GM18868 (cell line): ENCODE data around the gene SPRY4.
A peak's percentile ranks its signal among the peaks of the same experiment; 100 is the strongest.
"Not testable (repeated sequence)": the region's sequence is repeated elsewhere in the genome, so short reads cannot be mapped to it uniquely, and the experiment has no call there.

Experiments
- ATAC-seq: cut with Tn5 transposase; IDR thresholded peaks from one replicate; pipeline ENCODE4 v1.9.1; 2021; ENCODE audit warnings: mild to moderate bottlenecking, moderate library complexity; ENCODE audit not compliant: unreplicated experiment

SPRY4 gene

GRCh38 chr5:142324871-142325724 lies at the start of gene SPRY4:
TSS of gene SPRY4 (minus strand) at chr5:142325021. CDS start at chr5:142315108, 9,913 bp downstream.
- ATAC-seq, result peak; percentile 61

- ATAC-seq, result no peak
Measured at GRCh38 chr5:142368529-142368928, 43.7 kb upstream of the SPRY4 start.

- peak; percentile 36 for ATAC-seq
Measured at GRCh38 chr5:142366007-142366406, 41.2 kb upstream of the SPRY4 start.

GRCh38 chr5:142364251-142365145 lies 39.7 kb upstream of the SPRY4 start:
- peak; percentile 85 for ATAC-seq

GRCh38 chr5:142363619-142363963 lies 38.8 kb upstream of the SPRY4 start:
- no peak for ATAC-seq

- ATAC-seq, result not testable (repeated sequence)
Measured at GRCh38 chr5:142362193-142362592, 37.4 kb upstream of the SPRY4 start.

- no peak for ATAC-seq
Measured at GRCh38 chr5:142360607-142361120, 35.8 kb upstream of the SPRY4 start.

GRCh38 chr5:142360051-142360498 lies 35.3 kb upstream of the SPRY4 start:
- ATAC-seq, result no peak

- no peak for ATAC-seq
Measured at GRCh38 chr5:142358648-142359047, 33.8 kb upstream of the SPRY4 start.

GRCh38 chr5:142358121-142358520 lies 33.3 kb upstream of the SPRY4 start:
- no peak for ATAC-seq

GRCh38 chr5:142357469-142358090 lies 32.8 kb upstream of the SPRY4 start:
- peak; percentile 1 for ATAC-seq

- peak; percentile 93 for ATAC-seq
Measured at GRCh38 chr5:142356716-142357468, 32.1 kb upstream of the SPRY4 start.

- ATAC-seq, result no peak
Measured at GRCh38 chr5:142356349-142356715, 31.5 kb upstream of the SPRY4 start.

- no peak for ATAC-seq
Measured at GRCh38 chr5:142353071-142353472, 28.3 kb upstream of the SPRY4 start.

- no peak for ATAC-seq
Measured at GRCh38 chr5:142350021-142350420, 25.2 kb upstream of the SPRY4 start.

- ATAC-seq, result no peak
Measured at GRCh38 chr5:142346706-142347105, 21.9 kb upstream of the SPRY4 start.

GRCh38 chr5:142344915-142345314 lies 20.1 kb upstream of the SPRY4 start:
- not testable (repeated sequence) for ATAC-seq

GRCh38 chr5:142343531-142343930 lies 18.7 kb upstream of the SPRY4 start:
- no peak for ATAC-seq

- ATAC-seq, result no peak
Measured at GRCh38 chr5:142342128-142342981, 17.5 kb upstream of the SPRY4 start.
